ENCODE data around the gene NAA15. TPM values are rescaled to one million over a fixed set of nuclear protein-coding genes. Genes with fewer than 3 reads are reported as not detected.
A peak's percentile ranks its signal among the peaks of the same experiment; 100 is the strongest.

The NAA15 gene
- total and polyA plus RNA-seq, 2 of the 8 experiments (the other 6 are each of a cell fraction or from before 2014, with no cell fraction given): 9.7 to 124 TPM

GRCh38 chr4:139301113-139301820 lies at the start of gene NAA15 (continued):
- peak; percentile 74 for TF ChIP-seq SP1 (IDR thresholded peaks at IDR 0.05; ENCODE audit: low read depth, low read length)
- TF ChIP-seq CBX5 (IDR thresholded peaks at IDR 0.05; ENCODE audit: low read depth, low read length): no peak
- no peak; the same call in 1 of the 2 replicates for TF ChIP-seq CHD1 (IDR thresholded peaks at IDR 0.05; ENCODE audit: low read depth, low read length)
- TF ChIP-seq TAF7 (optimal IDR thresholded peaks at IDR 0.05; ENCODE audit: borderline replicate concordance, low read depth, low read length): peak; percentile 57
- TF ChIP-seq POLR2A (IDR thresholded peaks at IDR 0.05; ENCODE audit: control extremely low read depth in 1 of 2, low read depth in 2 of 2, low read length in 2 of 2): no peak; a peak in 1 of 3 replicates
- TF ChIP-seq TBP (IDR thresholded peaks at IDR 0.05; ENCODE audit: low read depth, low read length): peak; percentile 85
- no peak for TF ChIP-seq BCL11A (IDR thresholded peaks at IDR 0.05; ENCODE audit: low read depth in 2 of 2, low read length in 2 of 2)
- no peak for TF ChIP-seq SIX5 (IDR thresholded peaks at IDR 0.05; ENCODE audit: low read depth, low read length)
- TF ChIP-seq KDM5A (IDR thresholded peaks at IDR 0.05; ENCODE audit: low read length): no peak
- peak; percentile 56; the same call in 1 of the 2 replicates for TF ChIP-seq GTF2F1 (IDR thresholded peaks at IDR 0.05; ENCODE audit: borderline replicate concordance, low read depth, low read length)
- TF ChIP-seq CBX8 (IDR thresholded peaks at IDR 0.05; ENCODE audit: borderline replicate concordance, low read depth, low read length): no peak
- no peak; the same call in 1 of the 2 replicates for TF ChIP-seq SUZ12 (IDR thresholded peaks at IDR 0.05; ENCODE audit: low read length)
- TF ChIP-seq GABPA (IDR thresholded peaks at IDR 0.05; ENCODE audit: borderline replicate concordance, insufficient read depth, low read length): no peak
- no peak for TF ChIP-seq EZH2 (IDR thresholded peaks at IDR 0.05; ENCODE audit: low read depth, low read length, severe bottlenecking)
- TF ChIP-seq JUN (IDR thresholded peaks at IDR 0.05; ENCODE audit: low read depth, low read length): no peak
- TF ChIP-seq SRF (IDR thresholded peaks at IDR 0.05; ENCODE audit: low read depth, low read length): no peak
- TF ChIP-seq USF2 (IDR thresholded peaks at IDR 0.05; ENCODE audit: low read length): peak; percentile 9; the same call in 1 of the 2 replicates
- no peak; a peak in 1 of 3 replicates for TF ChIP-seq EP300 (IDR thresholded peaks at IDR 0.05; ENCODE audit: borderline replicate concordance in 1 of 2, low read depth in 2 of 2, low read length in 2 of 2)
- TF ChIP-seq ATF3 (IDR thresholded peaks at IDR 0.05; ENCODE audit: insufficient read depth, low read depth, low read length): no peak
- peak; percentile 49 for TF ChIP-seq NRF1 (IDR thresholded peaks at IDR 0.05; ENCODE audit: low read depth, low read length)
- peak; percentile 91 for TF ChIP-seq MAX (IDR thresholded peaks at IDR 0.05)
- peak; percentile 74; the same call in 1 of the 2 replicates for TF ChIP-seq PHF8 (conservative IDR thresholded peaks at IDR 0.05; ENCODE audit: low read depth, low read length)
- peak; percentile 82; the same call in 1 of the 2 replicates for TF ChIP-seq BACH1 (IDR thresholded peaks at IDR 0.05; ENCODE audit: low read length)

Data from H1 (cell line).